ENCODE data around the gene KAT14. TPM values are rescaled to one million over a fixed set of nuclear protein-coding genes. Genes with fewer than 3 reads are reported as not detected.

The KAT14 gene
- total and polyA plus RNA-seq, 12 donors = 5.7 to 29.2 (median 15.6) TPM

DNA sequence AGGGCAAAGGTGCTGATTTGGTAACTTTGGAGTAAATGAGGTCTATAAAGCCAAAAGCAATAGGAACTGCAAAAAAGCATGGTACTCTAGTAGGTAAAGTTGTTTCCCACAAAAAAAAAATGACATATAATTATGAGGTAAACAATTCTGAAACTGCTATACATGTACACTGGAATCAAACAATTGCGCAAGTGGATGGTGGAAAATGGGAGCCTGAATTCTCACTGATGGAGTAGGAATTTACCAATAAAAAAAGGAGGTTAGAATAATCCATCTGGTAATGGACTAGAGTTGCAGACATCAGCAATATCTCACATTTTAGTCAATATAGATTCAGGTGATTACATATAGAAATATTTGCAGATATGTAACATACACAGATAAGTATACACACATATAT is 5.0 kb upstream of the KAT14 start:
- no peaks in the 10 kb centered on the region for H3K36me3 ChIP-seq (replicated peaks in 1 of 2)
- H3K4me3 ChIP-seq = no peak overlapping the region
- no peaks in the 10 kb centered on the region for H3K27me3 ChIP-seq
- intact Hi-C loops (cut with DNase I) = no loop called here
- no peaks in the 10 kb centered on the region for H3K9me3 ChIP-seq (replicated peaks in 1 of 3)
- peaks cover 0 to 6% of the 10 kb centered on the region in 2 donors for H3K4me1 ChIP-seq (replicated peaks in 1 of 2)
- 89 to 100% (median 93%) methylated on average over 1 of the region's 1 CpG for WGBS, 4 donors
- TF ChIP-seq POLR2A (IDR thresholded peaks at IDR 0.05) = no peak
- TF ChIP-seq, protein P1, sequence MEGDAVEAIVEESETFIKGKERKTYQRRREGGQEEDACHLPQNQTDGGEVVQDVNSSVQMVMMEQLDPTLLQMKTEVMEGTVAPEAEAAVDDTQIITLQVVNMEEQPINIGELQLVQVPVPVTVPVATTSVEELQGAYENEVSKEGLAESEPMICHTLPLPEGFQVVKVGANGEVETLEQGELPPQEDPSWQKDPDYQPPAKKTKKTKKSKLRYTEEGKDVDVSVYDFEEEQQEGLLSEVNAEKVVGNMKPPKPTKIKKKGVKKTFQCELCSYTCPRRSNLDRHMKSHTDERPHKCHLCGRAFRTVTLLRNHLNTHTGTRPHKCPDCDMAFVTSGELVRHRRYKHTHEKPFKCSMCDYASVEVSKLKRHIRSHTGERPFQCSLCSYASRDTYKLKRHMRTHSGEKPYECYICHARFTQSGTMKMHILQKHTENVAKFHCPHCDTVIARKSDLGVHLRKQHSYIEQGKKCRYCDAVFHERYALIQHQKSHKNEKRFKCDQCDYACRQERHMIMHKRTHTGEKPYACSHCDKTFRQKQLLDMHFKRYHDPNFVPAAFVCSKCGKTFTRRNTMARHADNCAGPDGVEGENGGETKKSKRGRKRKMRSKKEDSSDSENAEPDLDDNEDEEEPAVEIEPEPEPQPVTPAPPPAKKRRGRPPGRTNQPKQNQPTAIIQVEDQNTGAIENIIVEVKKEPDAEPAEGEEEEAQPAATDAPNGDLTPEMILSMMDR (IDR thresholded peaks at IDR 0.05) = no peak
- DNase-seq = no peak
- H3K27ac ChIP-seq = no peak overlapping the region

DNA sequence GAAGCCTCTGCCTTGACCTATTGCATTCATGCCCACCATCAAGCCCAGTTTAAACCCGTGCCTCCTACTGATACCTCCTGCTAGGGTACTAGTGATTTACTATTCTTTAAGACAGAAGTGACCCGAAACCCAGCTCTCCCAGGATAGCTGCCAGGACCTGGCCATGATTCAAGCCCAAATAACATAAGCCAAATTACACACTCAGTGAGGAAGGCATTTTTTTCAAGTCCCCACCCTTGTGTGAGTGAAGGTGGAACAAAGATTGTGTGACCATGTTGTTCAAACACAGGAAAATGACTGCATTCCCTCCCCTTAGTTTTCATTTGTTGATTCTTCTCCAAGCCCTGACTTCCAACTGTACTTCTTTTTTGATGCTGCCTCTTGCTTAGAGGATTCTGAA is 3.7 kb upstream of the KAT14 start:
- WGBS, 4 donors = 22 to 42% (median 32%) methylated on average over 2 of the region's 2 CpGs
- TF ChIP-seq, protein P1 (IDR thresholded peaks at IDR 0.05) = no peak
- TF ChIP-seq POLR2A (IDR thresholded peaks at IDR 0.05) = no peak
- intact Hi-C loops (cut with DNase I) = no loop called here
- Histone ChIP-seq H3K4me1 (replicated peaks in 1 of 2) (peaks cover 5 to 12% of the 10 kb centered on the region in 2 donors), H3K9me3 (replicated peaks in 1 of 3) (no peaks in the 10 kb centered on the region), H3K27ac (no peak overlapping the region), H3K36me3 (replicated peaks in 1 of 2) (no peaks in the 10 kb centered on the region), H3K27me3 (no peaks in the 10 kb centered on the region), H3K4me3 (no peak overlapping the region)
- DNase-seq = no peak

DNA sequence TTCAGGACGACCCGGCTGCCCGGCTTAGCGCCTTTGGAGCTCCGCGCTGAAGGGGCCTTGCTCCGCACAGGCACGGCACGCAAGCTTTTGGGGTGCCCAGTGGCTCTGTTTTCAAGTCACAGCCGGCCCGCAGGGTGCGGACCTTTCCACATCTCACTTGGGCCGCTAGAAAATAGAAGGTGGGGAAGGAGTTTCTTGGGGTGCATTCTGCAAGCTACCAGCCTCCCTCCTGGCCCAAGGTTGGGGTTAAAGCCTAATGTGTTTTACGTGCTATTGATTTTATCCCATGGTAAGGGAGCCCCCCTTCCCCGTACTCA is 561 bp downstream of the KAT14 start:
- Histone ChIP-seq H3K27ac (peak overlapping the region; percentile 24 to 93 (median 91)), H3K4me1 (replicated peaks in 1 of 2) (peaks cover 11 to 25% of the 10 kb centered on the region in 2 donors), H3K27me3 (no peaks in the 10 kb centered on the region), H3K9me3 (replicated peaks in 1 of 3) (no peaks in the 10 kb centered on the region), H3K36me3 (replicated peaks in 1 of 2) (peaks cover 0 to 12% of the 10 kb centered on the region in 2 donors), H3K4me3 (peak overlapping the region; percentile 56 to 87 (median 68))
- TF ChIP-seq, protein P1 (IDR thresholded peaks at IDR 0.05) = no peak
- TF ChIP-seq POLR2A (IDR thresholded peaks at IDR 0.05) = no peak
- 0 to 3% (median 0%) methylated on average over 2 to 15 of the region's 15 CpGs for WGBS, 4 donors
- intact Hi-C loops (cut with DNase I) = no loop called here
- no peak for DNase-seq

DNA sequence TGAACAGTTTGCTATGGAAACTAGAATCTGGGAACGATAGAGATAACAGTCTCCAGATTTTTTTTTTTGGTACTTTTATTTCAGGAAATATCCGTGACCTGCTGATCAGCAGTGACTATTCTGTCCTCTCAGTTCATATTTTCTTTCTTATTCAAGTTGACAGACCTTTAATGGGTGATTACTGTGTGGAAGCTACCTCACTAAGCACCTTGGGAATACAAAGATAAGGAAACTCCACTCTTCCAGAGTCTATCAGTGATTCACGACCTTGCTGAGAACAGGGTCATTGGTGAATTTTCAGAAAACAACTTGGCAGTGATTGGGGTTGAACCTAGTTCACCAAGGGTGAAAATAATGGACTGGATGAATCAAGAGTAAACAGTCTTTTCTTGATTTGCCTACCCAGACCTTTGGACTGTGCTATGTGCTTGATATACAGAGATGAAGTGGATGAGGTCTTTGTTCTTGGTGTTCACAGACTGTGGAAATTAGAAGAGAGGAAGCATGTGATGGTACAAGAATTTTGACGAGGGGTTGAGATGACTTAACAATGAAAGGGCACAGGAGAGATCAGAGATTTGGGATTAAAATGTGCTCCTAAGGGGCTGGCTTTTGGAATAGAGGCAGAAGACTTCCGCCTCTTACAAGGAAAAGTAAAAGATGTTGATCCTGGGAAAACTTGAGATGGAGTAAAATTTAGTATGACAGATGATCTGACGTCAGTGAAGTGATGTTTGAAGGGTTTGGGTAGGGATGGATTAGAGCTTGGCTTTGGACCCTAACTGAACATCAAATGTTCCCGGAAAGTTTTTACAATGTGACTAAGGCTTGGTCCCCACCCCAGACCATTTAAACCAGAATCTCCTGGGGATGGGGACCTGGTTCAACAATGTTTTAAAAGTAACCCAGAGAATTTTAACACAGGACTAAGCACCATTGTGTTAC is 1.2 kb downstream of the KAT14 start:
- Histone ChIP-seq H3K27ac (peak overlapping the region; percentile 24 to 93 (median 91)), H3K4me1 (replicated peaks in 1 of 2) (peaks cover 11 to 25% of the 10 kb centered on the region in 2 donors), H3K4me3 (peak overlapping the region; percentile 56 to 87 (median 68)), H3K9me3 (replicated peaks in 1 of 3) (no peaks in the 10 kb centered on the region), H3K36me3 (replicated peaks in 1 of 2) (peaks cover 0 to 14% of the 10 kb centered on the region in 2 donors), H3K27me3 (no peaks in the 10 kb centered on the region)
- 32 to 37% (median 35%) methylated on average over 7 of the region's 7 CpGs for WGBS, 4 donors
- TF ChIP-seq POLR2A (IDR thresholded peaks at IDR 0.05) = no peak
- TF ChIP-seq, protein P1 (IDR thresholded peaks at IDR 0.05) = no peak
- peak in 3 of 7 donors; percentile 9 to 19 (median 10) for DNase-seq
- intact Hi-C loops (cut with DNase I) = no loop called here

All from adrenal gland (tissue), 12 donors.